ENCODE data around the gene TMEM250. TPM values are rescaled to one million over a fixed set of nuclear protein-coding genes. Genes with fewer than 3 reads are reported as not detected.
A peak's percentile ranks its signal among the peaks of the same experiment; 100 is the strongest.

Gene TMEM250
- total RNA-seq, 1 donor = 53.3 TPM

DNA sequence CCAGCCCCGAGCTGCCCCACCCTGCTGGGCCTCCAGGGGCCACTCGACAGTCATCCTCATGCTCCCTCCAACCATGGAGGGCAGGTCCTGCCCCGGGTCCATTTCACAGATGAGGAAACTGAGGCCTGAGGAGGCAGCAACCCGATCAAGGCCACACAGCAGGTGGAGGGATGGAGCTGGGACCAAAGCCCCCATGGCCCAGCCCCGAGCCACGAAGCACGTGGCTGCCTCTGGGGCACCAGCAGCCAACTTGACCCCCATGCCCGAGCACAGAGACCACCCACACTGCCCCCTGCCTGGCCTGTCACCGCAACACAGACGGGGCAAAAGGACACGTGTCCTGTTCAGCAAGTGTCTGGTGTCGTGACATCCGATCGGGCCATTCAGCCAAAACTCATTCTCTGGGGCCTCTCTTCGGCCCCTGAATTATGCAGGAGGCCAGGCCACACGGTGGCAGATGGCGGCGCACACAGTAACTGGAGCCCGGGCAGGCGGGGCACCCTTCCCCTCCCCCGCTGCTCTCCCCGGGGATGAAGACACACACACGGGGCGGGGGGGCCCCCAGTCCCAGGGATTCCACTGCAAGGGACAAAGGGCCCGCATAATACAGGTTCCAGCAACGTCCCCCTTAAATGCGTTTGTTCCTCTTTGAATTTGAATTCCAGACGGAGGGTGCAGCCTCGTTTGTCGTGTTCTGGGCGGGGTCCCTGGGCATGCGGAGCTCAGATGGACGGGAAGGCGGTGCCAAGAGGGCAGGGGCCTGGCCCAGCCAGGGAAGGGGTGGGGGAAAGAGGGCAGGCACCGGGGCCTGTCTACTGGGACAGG is 29.4 kb upstream of the TMEM250 start:
- peak in 1 of 3 donors; percentile 9 for DNase-seq (ENCODE audit: low read depth in 2 of 3, low spot score in 2 of 3)

DNA sequence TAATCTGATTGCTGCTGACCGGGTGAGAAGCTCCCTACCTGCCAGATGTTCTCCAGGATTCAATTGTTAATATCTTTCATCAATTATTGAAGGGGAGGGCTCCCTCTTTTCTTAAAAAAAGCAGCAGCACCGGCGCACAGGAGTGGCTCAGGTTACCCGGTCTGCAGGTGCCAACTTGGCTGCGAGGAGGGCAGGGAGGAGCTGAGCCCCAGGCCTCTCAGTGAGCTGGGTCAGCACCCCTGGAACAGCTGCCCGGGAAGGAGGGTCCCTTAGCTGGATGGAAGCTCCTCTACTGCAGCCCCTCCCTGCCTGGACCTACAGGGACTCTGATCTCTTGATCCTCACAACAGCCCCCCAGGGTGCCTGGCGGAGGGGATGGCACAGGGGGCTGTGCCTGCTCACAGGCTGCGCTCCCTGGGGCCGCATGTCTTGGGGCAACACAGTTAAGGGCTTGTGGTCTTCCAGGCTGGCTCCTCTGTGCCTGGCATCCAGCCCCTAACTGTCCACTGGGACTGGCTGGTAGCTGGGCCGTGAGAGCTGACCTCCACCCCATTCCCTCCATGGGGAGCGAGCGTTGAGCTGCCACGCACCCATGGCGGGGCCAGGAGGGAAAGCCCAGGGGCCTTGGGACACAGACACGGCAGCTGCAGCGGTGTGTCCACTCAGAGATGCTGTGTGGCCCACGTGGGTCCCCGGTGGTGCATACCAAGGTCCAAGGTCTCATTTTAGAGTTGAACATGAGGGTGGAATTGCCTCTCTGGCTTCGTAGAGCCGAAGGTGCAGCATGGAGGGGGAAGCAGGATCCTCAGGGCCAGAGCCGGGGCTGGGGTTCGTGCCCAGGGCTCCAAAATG is 28.6 kb upstream of the TMEM250 start:
- no peak for DNase-seq (ENCODE audit: low read depth in 2 of 3, low spot score in 2 of 3)

DNA sequence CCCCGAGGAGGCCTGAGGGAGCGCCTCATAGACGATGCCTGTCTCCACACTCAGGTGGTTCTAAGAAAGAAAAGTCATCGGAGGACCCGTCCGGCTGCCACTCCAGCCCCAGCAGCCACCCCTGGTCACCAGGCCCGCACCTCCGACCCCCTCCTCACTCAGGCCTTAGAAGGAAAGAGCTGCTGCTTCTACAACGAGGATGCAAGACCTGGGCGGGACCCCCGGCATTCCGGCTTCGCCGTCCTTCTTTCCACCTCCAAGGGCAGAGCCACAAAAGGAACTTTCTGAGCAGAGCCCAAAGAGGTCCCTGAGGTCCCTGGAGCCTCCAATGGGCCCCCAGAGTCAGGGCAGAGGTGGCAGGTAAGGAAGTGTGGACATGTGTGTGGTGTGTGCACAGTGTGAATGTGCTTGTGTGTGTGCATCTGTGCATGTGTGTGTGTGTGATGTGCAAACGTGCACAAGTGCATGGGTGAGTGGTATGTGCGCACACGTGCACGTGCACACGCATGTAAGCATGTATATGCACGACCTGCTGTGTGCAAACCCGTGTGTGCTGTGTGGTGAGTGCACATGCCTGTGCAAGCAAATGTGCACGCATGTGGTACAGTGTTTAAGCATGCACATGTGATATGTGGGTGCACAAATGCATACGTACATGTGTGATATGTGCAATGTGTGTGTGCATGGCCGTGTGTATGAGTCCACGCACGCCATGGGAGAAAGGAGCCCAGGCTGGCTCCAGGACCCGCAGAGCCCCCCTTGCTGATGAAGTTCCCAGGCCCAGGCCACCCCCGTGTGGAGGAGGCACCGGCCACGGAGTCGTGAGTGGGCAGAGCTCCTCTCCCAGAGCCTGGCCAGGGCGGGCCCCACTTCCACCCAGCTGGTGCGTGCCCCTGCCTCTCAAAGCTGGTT is 27.7 kb upstream of the TMEM250 start:
- no peak for DNase-seq (ENCODE audit: low read depth in 2 of 3, low spot score in 2 of 3)

DNA sequence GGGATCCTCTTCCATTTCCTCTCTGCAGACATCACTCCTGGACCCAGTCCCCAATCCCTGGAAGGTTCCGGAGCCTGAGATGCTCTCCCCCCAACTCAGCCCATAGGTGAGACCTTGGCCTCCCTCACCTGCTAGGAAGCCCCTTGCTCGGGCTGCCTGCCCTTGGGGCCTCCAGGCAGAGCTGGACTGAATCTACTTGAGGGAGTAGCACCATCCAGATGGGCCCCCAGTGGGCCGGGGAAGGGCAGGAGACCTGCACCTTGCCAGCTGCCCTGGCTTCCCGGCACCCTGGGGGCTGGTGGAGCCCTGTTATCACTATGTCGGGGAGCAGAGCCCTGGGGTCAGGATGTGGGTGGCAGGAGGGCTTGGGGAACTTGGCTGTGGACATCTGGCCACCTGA is 26.9 kb upstream of the TMEM250 start:
- no peak for DNase-seq (ENCODE audit: low read depth in 2 of 3, low spot score in 2 of 3)

DNA sequence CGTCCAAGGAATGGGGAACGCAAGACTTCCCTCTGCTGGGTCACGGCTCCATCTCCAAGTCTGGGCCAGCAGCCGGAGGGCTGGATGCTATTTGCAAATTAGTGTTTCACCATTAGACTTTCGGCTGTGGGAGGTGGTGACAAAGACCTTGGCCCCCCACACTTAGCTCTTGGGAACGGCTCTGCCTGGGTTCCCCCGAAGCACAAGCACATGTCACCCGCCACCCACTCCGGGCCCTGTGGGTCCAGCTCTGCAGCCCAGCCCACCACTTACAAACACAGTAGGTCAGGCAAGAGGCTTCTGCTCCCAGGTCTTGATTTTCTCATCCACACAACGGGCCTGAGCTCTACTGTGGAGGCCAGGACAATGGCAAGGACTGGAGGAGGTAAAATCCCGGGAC is 25.8 kb upstream of the TMEM250 start:
- no peak for DNase-seq (ENCODE audit: low read depth in 2 of 3, low spot score in 2 of 3)

DNA sequence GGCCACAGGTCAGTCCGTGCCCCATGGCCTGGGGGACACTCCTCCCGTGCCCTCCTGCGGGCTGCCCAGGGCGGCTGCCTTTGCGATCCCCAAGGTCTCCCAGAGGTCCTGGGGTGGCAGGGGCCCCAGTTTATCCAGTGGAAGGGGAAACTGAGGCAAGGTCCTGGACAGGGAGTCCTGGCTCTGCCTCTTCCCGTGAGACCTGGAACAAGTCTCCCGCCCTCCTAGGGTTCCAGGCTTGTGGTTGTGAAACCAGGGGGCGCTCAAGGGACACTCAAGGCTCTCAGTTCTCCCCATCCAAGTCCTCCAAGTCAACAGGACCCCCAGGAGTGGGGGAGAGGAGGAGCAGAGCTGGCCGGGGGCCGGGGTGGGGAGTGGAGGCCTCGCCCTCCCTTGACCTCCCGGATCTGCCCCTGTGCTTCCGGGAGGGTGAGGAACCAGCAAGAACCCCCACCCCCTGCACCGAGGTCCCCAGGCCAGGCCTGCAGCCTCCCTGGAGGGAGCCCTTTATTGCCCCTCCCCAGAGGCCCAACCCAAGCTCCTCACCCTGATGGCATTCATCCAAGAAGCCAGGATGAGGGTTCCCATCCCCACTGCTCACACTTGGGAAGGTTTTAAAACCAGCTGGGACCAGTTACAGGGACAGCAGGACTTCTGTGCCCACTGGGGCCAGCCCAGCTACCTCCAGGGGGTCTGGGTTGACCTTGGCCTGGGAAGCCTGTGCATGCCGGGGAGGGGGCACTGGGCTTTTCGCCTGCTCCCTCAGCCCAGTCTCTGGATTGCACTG is 24.7 kb upstream of the TMEM250 start:
- peak in 2 of 3 donors; percentile 29 to 47 for DNase-seq (ENCODE audit: low read depth in 2 of 3, low spot score in 2 of 3)

DNA sequence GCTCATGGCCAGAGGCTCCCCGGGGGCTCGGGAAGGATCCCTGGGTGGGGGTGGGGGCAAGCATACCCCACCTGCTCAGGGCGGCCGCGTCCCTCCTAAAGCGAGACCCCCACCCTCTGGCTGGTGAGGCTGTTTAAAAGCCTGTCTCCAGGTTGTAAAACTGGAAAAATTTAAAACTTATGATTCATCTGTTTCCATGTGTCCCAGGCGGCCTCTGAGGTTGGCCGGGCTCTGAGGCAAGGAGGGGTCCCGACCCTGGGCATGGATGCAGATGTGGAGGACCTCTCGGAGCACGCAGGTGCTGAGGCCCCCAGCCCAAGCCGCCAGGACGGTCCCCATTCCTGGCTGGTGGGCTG is 24.2 kb upstream of the TMEM250 start:
- DNase-seq (ENCODE audit: low read depth in 2 of 3, low spot score in 2 of 3) = no peak

DNA sequence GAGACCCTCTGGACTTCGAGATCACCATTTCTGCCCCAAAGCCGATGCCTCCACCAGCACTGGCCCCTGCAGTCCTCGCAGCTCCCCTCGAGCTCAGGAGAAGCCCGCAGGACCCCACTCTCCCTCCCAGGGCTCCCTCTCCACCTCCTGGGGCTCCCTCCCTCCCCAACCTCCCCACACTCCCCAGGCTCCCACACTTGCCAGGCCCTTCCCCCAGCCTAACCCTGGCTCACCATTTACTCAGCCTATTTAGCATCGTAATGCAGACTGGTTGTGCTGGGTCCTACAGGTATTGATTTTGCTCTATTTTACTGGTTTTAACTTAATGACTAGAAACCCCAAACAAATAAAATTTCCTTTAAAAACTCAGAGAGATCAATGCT is 23.7 kb upstream of the TMEM250 start:
- DNase-seq (ENCODE audit: low read depth in 2 of 3, low spot score in 2 of 3) = no peak

DNA sequence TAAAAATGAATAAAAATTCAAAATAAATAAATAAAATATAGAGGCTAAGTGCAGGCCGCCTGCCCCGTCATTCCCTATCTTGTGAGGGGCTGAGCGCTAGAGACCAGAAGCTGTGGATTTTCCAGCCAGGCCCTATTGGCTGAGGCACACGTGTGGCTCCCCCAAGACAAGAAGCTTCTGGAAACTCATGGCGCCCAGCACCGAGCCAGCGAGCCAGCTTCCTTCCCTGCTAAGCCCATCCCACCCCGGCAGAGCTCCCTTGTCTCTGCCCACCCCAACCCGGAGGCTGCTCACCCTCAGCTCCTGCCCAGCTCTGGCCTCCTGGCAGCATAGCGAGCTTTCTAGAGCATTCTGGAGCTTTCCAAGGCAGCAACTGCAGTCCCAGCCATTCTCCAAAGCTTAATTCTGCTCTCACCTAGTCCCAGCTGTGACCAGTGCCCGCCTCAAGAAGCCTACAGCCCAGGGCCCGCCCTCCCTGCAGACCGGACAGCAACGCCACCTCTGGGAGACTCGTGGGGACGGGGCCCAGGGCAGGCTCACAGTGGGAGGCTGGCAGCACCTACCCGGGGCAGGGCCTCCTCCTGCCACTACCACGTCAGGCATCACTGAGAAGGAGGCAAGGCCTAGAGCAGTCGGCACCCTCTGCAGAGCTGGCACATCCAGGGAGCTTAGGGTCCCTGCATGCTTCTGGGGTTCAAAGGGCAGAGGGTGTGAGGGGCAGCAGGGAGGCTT is 23.2 kb upstream of the TMEM250 start:
- DNase-seq (ENCODE audit: low read depth in 2 of 3, low spot score in 2 of 3) = no peak

DNA sequence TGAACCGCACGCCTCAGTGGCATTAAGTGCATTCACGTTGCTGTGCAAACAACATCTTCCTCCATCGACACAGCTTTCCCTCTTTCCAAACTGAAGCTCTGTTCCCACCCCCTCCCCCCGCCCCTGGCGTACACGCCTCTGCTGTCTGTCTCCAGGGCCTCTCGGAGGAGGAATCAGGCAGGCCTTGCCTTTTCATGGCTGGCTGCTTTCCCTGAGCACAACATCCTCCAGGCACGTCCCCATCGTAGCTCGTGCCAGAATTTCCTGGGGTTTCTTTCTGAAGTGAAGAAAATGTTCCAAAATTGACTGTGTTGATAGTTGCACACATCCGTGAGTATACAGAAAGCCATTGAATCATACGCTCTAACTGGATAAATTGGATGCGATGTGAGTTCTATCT is 22.3 kb upstream of the TMEM250 start:
- no peak for DNase-seq (ENCODE audit: low read depth in 2 of 3, low spot score in 2 of 3)

DNA sequence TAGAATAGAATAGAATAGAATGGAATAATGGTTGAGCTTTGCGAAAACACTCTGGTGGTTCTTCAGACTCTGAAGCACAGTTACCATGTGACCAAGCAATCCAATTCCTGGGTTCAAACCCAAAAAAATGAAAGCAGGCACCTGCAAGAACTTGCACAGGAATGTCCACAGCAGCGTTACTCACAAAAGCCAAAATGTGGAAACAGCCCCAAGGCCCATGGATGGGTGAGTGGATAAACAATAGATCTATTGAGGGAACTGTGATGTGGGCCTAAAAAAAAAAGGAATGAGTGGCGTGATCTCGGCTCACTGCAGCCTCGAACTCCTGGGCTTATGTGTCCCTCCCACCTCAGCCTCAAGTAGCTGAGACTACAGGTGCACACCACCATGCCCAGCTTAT is 21.4 kb upstream of the TMEM250 start:
- DNase-seq (ENCODE audit: low read depth in 2 of 3, low spot score in 2 of 3) = no peak

DNA sequence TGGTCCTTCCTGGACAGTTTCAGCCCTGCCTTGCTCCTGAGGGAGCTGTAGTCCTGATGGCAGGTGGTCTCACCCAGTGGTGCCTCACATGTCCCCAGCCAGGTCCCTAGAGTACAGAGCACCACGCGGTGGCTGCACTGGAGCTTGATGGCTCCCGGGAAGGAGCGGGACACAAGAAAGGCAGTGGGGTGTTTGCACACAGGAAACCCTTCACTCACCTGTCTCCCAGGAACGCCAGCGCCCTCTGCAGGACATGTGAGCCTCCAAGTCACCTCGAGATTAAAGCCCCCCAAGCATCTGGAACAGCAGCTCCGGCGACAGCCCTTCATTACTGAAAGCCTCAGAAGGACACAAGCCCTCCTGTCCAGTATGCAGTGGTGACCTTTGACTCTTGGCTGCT is 19.9 kb upstream of the TMEM250 start:
- peak in 1 of 3 donors; percentile 49 for DNase-seq (ENCODE audit: low read depth in 2 of 3, low spot score in 2 of 3)

DNA sequence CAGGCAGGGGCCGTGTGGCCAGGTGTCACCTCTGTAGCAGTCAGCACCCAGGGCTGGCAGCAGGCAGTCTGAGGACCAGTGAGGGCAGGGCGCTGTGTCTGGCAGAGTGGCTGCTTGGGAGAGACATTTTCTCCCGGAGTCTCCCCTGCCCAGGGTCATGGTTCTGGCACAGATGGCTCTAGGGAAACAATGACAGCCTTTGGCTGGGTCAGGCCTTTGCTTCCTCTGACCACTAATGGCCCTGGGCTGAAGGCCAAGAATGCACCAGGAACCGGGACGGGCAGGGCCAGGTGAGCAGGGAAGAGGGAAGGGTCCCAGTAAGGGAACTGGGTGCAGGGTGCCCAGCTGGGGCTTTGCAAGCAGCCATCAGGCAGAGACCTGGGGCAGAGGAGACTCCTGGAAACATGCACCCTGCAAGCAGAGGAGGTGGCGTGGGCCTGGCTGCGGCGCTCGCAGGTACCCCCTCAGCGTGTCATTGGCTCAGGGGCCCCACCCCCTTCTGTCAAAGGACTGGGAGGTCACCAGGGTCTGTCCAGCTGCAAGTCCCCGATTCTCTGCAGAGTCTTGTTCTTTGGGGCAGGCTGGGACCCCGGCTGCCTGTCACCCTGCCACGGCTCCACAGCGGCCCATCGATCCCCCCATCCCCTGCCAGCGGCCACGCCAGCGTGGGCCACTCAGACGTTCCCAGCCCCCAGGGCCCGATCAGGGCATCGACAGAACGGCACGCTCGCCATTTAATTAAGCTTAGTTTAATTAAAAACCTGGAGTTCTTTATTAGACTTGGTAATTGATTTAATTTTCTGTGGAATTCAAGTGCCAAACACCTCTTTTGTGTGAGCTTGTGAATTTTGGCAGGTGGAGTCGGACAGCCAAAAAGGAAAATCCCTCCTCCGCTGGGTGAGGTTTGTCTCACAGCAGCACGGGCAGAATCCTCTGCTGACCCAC is 18.9 kb upstream of the TMEM250 start:
- no peak for DNase-seq (ENCODE audit: low read depth in 2 of 3, low spot score in 2 of 3)

DNA sequence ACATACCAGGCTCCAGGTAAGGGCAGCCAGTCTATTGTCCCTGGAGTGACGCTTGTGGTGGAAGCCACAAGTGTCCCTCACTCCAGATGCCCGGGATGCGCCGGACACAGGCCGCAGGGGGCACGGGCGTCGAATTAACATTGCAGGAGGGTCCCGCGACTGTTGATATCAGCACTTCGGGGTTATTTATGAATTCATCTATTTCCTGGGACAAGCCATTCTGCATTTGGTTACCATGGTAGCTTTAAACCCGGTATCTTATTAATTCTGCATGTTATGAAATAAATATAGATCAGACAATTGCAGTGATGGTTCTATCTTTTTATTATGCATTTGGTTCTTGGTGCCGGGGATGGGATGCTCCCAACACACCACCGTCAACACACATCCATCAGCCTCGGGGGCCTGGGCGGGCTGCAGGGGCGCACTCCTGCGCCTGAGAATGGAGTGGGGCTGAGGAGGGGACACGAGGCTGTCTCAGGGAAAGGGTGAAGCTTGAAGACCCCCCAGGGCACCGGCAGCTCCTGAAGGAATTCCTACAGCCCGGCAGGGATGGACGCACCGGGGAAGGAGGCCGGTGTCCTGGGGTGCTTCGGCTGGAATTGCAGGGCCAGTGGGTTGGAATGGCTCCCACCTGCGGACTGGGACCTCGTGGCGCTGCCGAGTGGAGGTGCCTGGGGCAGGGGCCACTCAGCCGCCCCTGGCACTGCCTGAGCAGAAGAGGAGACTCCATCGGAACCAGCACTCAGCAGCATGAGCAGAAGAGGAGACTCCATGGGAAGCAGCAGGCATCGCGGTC is 17.7 kb upstream of the TMEM250 start:
- no peak for DNase-seq (ENCODE audit: low read depth in 2 of 3, low spot score in 2 of 3)

DNA sequence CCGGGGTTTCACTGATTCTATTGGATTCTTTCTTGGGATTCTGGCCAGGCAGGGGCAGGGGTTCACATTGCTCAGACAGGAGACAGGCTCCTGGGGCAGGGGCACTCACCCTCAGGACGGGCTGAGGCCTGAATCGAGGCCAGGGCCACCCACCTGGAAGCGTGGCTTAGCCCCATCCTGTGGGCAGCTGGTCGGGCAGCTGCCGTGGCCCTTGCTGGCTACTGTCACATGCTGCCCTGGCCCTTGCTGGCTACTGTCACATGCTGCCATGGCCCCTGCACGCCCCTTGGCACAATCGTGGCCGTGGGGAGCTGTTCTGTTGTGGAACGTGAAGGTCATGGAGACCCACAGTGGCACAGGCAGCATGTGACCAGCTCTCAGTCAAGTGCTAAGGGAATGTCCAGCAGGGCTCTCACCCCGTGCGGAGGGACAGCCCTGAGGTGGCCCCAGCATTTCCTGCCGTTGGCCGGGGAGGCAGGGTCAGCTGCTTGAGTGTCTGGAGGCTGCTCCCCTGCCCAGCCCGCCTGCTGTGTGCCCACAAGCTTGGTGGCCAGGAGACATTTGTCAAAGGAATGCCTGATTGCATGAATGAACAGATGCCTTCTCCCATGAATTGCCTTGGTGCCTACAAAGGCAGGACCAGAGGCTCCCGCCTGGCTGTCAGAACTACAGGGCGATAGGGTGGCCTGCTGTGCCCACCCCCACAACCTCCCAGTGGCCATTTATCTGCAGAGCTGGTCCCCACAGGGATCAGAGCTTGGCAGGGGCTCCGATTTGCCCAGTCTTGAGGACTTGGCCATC is 16.9 kb upstream of the TMEM250 start:
- no peak for DNase-seq (ENCODE audit: low read depth in 2 of 3, low spot score in 2 of 3)

DNA sequence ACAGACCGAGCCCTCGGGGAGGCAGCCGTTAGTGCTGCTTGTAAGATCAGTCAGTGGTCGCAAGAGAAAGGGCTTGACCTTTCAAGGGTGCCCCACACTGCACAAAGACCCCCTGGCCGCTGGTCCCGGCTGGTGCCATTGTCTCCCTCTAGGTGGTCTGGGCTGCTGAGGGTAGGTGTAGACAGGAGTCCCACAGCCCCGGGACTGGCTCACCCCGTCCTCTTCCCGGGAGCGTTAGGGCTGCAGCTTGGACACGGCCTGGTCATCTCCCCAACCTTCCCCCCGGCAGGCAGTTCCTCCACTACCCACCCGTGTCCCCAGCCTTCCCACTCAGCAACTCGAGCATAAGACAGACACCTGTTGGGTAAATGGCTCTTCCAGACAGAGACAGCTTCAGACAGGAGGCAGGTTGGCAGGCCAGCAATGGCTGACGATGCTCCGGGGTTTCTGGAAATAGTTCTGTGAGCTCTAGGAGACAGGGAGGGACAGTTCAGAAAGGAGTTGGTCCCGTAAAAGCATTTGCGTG is 15.3 kb upstream of the TMEM250 start:
- DNase-seq (ENCODE audit: low read depth in 2 of 3, low spot score in 2 of 3) = no peak

Data from hematopoietic multipotent progenitor cell (in vitro differentiated cells).